ENCODE results near the gene IFT43. TPM values are rescaled to one million over a fixed set of nuclear protein-coding genes. Genes with fewer than 3 reads are reported as not detected.

The IFT43 gene
- total RNA-seq, 2 experiments from 2014 or later = 7.6 to 10.4 TPM

DNA sequence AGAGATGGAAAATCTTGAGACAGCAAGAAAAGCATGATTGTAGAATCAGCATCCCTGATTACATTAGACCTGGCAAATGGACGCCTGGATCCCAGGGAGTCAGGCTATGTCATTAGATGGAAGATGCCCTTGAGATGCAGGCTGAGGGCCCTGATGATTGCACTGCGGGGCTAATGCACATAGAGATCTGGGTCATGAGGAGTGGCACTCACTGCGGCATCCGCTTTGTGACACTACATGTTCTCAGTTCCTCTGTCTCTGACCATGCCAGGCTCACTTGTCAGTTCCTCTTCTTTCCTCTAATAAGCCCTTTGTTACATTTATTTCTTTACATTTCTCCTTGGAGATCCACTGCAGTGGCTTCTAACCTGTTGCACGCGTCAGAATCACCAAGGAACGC lies 96.1 kb downstream of the IFT43 start:
- CTCF ChIA-PET = interaction anchor here (0.6 kb wide), 1 partner anchor 442 kb away, joined by 3 read pairs; no protein-coding TSS in a partner anchor
- intact Hi-C loops (cut with micrococcal nuclease) = no loop called here

DNA sequence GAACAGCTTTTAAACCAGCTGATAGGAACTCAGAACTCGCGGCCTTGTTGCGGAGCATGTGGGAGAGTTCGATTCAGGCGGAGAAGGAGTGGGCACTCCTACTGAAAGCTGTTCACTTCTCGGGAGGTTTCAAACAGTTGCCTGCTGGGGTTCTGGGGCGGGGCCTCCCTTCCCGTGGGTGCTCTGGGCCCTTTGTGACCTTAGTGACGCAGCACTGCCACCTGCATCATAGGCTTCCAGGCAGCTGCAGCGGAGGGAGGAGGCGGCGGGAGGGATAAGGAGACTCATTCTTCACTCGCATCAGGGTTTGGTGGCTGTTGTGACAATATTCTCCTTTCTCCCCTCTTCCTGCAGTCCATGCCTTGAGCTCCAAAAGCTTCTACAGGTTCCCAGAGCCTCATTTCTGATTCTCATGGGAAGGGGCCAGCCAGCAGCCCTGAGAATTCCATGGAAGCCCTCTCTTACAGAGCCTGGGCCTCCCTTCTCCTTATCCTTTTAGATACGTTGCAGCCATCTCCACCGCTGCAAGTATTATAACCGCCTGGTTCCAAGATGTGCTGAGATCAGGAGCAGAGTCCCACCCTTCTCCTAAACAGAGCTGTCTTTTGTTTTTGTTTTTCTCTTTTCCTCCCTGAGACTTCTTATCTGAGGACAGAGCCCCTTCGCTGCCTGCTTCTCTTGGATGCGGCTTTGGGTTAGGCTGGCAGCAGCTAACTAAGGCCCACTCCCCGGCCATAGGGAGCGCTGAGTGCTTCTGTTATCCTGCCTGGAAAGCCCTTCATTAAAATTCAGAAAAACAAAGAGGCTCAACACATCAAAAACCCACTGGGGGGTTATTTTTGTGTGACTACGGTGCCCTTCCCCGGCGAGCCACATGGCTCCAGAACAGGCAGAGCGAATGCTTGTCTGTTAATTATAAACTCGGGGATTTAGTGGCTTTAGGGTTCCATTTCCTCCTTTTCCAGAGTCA lies 98.5 kb downstream of the IFT43 start:
- ATAC-seq (no peak), DNase-seq (no peak)
- Mint-ChIP-seq H3K27me3 (no peaks in the 10 kb centered on the region), H3K27ac (no peak overlapping the region), H3K4me3 (no peak overlapping the region), H3K36me3 (ENCODE audit: low read depth) (no peaks in the 10 kb centered on the region), H3K4me1 (ENCODE audit: low read depth) (no peaks in the 10 kb centered on the region), H3K9me3 (no peaks in the 10 kb centered on the region)
- intact Hi-C loops (cut with micrococcal nuclease) = no loop called here
- CTCF ChIA-PET = interaction anchor here (1.9 kb wide), 1 partner anchor 303 kb away, joined by 4 read pairs; no protein-coding TSS in a partner anchor
- no peak for TF ChIP-seq CTCF (IDR thresholded peaks at IDR 0.05)
- POLR2A ChIA-PET = no interaction called here

More for the DNA sequence above, 96.1 kb downstream of the IFT43 start:
- no peak for ATAC-seq
- no peaks in the 10 kb centered on the region for H3K36me3 Mint-ChIP-seq (ENCODE audit: low read depth)
- no peaks in the 10 kb centered on the region for H3K27me3 Mint-ChIP-seq
- no peaks in the 10 kb centered on the region for H3K4me1 Mint-ChIP-seq (ENCODE audit: low read depth)
- POLR2A ChIA-PET = no interaction called here
- H3K27ac Mint-ChIP-seq = no peak overlapping the region
- no peaks in the 10 kb centered on the region for H3K9me3 Mint-ChIP-seq
- no peak for DNase-seq
- no peak for TF ChIP-seq CTCF (IDR thresholded peaks at IDR 0.05)
- H3K4me3 Mint-ChIP-seq = no peak overlapping the region

- no peaks in the 10 kb centered on the region for H3K9me3 Mint-ChIP-seq
- CTCF ChIA-PET = interaction anchor here (0.6 kb wide), 1 partner anchor 267 kb away, joined by 3 read pairs; no protein-coding TSS in a partner anchor
- no peak overlapping the region for H3K4me3 Mint-ChIP-seq
- H3K36me3 Mint-ChIP-seq (ENCODE audit: low read depth) = no peaks in the 10 kb centered on the region
- no peak overlapping the region for H3K27ac Mint-ChIP-seq
- no peak for ATAC-seq
- no peaks in the 10 kb centered on the region for H3K27me3 Mint-ChIP-seq
- POLR2A ChIA-PET = no interaction called here
- no peak for DNase-seq
- no peaks in the 10 kb centered on the region for H3K4me1 Mint-ChIP-seq (ENCODE audit: low read depth)
- no peak for TF ChIP-seq CTCF (IDR thresholded peaks at IDR 0.05)
- intact Hi-C loops (cut with micrococcal nuclease) = no loop called here
These were observed 99.8 kb downstream of the IFT43 start for GRCh38 chr14:76085358-76085757.

DNA sequence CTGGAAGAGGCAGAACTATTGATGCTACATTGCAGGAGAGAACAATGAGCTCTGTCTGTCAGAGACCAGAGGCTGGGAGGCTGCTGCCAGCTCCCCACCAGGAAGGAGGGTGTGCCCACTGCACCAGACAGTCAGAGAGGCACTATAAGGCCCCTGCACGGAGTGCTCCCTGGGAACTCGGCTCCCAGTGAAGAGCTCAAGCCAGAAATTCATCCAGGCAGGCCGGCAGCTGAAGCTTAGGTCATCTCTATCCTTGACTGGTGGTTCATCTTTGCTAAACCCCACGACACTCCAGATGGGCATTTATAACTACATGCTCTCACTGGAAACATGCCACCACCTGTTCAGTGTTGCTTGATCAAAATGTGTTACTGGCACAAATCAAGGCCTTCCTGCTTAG lies 101.1 kb downstream of the IFT43 start:
- H3K36me3 Mint-ChIP-seq (ENCODE audit: low read depth) = no peaks in the 10 kb centered on the region
- intact Hi-C loops (cut with micrococcal nuclease) = no loop called here
- no peaks in the 10 kb centered on the region for H3K9me3 Mint-ChIP-seq
- ChIA-PET CTCF (no interaction called here), POLR2A (no interaction called here)
- no peak overlapping the region for H3K4me3 Mint-ChIP-seq
- TF ChIP-seq CTCF (IDR thresholded peaks at IDR 0.05) = no peak
- DNase-seq (no peak), ATAC-seq (no peak)
- no peaks in the 10 kb centered on the region for H3K4me1 Mint-ChIP-seq (ENCODE audit: low read depth)
- H3K27ac Mint-ChIP-seq = no peak overlapping the region
- no peaks in the 10 kb centered on the region for H3K27me3 Mint-ChIP-seq

DNA sequence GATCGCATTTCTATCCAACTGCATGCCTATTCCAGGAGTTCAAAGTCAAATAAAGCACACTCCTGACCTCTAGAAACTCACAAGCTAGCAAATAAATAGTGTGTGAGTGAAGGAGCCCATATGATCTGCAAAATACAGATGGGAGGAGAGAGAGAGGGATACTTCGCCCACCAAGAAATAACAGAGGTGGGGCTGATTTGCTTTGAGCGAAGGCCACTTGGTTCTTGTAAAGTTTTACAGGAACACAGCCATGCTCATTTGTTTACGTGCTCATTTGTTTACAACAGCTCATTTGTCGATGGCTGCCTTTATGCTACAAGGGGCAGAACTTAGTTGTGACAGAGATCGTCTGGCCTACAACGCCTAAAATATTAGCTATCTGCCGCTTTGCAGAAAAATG lies 102.8 kb downstream of the IFT43 start:
- Mint-ChIP-seq H3K4me1 (ENCODE audit: low read depth) (no peaks in the 10 kb centered on the region), H3K4me3 (no peak overlapping the region), H3K36me3 (ENCODE audit: low read depth) (no peaks in the 10 kb centered on the region), H3K9me3 (no peaks in the 10 kb centered on the region), H3K27ac (no peak overlapping the region), H3K27me3 (no peaks in the 10 kb centered on the region)
- ATAC-seq (no peak), DNase-seq (no peak)
- POLR2A ChIA-PET = no interaction called here
- intact Hi-C loops (cut with micrococcal nuclease) = no loop called here
- CTCF ChIA-PET = interaction anchor here (1.1 to 1.3 kb wide), 4 partner anchors 38 to 265 kb away, joined by 3 read pairs; no protein-coding TSS in a partner anchor
- no peak for TF ChIP-seq CTCF (IDR thresholded peaks at IDR 0.05)

Measured in activated CD8-positive, alpha-beta T cell treated with anti-CD3 and anti-CD28 coated beads for 36 hours (primary cell).